Fibroblast of villous mesenchyme (primary cell): ENCODE results near the gene GADD45GIP1. TPM values are rescaled to one million over a fixed set of nuclear protein-coding genes. Genes with fewer than 3 reads are reported as not detected.
"Not testable (repeated sequence)": the region's sequence is repeated elsewhere in the genome, so short reads cannot be mapped to it uniquely, and the experiment has no call there.

Source experiments
- DNase-seq: peaks from one replicate; pipeline ENCODE4 v3.0.0-alpha.2; 2010; ENCODE audit warnings: low read depth
- H3K4me3 ChIP-seq: 2 replicates; pipeline ENCODE4 v1.5.1; 2011; ENCODE audit warnings: low read depth, mild to moderate bottlenecking, low read length
- total RNA-seq: library from RNA; depleted of rRNA; stranded (reverse); fragments of >200 nt; gene quantifications from 2 replicates; pipeline ENCODE4 v1.2.3, GENCODE V29; 2012
- TF ChIP-seq, protein P1 (sequence below): IDR thresholded peaks from 2 replicates; pipeline ENCODE4 v1.5.1; 2012; ENCODE audit warnings: low read depth, mild to moderate bottlenecking, low read length; ENCODE audit not compliant: insufficient read depth

Gene GADD45GIP1
- total RNA-seq, 1 donor, result 18.6 TPM

DNA sequence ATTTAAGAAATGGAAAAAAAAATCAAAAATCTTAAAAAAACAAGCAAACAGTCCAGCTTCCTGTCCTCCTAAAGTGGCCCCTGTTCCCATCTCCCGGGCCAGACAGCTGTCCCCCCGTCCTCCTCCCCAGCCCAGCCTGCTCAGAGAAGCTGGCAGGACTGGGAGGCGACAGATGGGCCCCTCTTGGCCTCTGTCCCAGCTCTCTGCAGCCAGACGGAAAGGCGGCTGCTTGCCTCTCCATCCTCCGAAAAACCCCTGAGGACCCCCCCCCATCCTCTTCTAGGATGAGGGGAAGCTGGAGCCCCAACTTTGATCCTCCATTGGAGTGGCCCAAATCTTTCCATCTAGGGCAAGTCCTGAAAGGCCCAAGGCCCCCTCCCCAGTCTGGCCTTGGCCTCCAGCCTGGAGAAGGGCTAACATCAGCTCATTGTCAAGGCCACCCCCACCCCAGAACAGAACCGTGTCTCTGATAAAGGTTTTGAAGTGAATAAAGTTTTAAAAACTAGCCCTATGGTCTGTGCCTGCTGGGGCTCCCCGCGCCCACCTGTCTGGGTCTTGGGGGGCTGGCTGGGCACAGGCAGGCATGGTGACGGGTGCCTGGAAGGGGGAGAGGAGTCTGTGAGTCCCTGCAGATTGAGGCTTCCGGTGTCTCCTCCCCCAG is 3.8 kb downstream of the GADD45GIP1 start:
- TF ChIP-seq, protein P1, sequence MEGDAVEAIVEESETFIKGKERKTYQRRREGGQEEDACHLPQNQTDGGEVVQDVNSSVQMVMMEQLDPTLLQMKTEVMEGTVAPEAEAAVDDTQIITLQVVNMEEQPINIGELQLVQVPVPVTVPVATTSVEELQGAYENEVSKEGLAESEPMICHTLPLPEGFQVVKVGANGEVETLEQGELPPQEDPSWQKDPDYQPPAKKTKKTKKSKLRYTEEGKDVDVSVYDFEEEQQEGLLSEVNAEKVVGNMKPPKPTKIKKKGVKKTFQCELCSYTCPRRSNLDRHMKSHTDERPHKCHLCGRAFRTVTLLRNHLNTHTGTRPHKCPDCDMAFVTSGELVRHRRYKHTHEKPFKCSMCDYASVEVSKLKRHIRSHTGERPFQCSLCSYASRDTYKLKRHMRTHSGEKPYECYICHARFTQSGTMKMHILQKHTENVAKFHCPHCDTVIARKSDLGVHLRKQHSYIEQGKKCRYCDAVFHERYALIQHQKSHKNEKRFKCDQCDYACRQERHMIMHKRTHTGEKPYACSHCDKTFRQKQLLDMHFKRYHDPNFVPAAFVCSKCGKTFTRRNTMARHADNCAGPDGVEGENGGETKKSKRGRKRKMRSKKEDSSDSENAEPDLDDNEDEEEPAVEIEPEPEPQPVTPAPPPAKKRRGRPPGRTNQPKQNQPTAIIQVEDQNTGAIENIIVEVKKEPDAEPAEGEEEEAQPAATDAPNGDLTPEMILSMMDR, result no peak
- DNase-seq, result no peak
- no peak overlapping the region for H3K4me3 ChIP-seq

DNA sequence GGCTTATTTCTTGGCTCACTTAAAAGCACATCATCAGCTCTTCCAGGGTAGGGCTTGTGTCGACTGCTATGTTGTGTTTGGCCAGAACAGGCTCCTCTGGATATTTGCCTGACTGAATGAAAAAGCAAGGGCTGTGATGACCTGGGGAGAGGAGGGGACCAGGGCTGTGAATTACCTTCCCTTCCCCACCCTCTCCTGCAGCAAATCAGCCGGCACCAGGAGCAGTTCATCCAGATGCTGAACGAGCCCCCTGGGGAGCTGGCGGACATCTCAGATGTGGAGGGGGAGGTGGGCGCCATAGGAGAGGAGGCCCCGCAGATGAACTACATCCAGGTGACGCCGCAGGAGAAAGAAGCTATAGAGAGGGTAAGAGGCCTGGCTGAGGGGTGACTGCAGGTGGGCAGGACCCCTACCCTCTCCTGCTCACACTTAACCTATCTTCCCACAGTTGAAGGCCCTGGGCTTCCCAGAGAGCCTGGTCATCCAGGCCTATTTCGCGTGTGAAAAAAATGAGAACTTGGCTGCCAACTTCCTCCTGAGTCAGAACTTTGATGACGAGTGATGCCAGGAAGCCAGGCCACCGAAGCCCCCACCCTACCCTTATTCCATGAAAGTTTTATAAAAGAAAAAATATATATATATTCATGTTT is 4.4 kb downstream of the GADD45GIP1 start:
- no peak overlapping the region for H3K4me3 ChIP-seq
- peak; percentile 35 for DNase-seq
- TF ChIP-seq, protein P1, result no peak

GRCh38 chr19:12952050-12952449 is 5.0 kb downstream of the GADD45GIP1 start:
- not testable (repeated sequence) for DNase-seq, H3K4me3 ChIP-seq

DNA sequence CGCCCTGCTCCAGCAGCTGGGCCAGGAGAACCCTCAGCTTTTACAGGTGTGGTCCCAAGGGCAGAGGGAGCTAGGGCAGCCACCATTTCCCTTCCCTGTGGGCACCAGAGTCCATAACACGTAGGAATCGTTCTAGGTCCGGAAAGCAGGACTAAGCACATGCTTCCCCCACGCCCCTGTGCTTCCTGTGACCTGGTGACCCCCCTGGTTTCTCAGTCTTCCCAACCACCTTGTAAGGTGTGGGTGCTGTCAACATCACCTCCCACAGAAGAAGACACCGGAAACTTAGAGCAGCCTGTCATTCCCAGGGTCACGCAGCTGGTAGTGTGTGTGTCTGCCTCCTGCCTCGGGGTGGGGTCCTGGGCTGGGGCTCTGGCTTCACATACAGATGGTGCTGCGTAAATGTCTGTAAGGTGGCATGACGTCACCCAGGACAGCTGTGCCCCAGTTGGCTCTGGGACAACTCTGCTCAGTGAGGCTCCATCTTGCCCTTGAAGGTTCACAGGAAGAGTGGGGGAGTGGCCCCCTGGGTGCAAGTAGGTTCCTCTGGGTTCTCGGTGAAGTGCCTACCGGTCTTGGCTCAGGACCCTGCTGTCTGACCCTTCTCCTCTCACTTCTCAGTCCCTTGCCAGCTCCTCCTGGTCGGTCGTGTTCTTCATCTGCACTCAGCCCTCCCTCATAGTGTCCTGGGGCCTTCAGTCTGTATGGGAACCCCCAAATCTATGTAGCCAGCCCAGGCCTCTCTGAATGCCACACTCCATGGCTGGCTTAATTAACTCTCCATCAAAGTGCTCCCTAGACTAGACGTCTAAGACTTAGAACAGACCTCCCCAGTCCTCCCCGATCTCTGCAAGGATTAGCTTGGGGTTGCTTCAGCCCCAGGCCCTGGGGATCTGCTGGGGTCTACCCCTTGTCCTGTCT is 7.4 kb downstream of the GADD45GIP1 start:
- DNase-seq, result no peak
- no peak overlapping the region for H3K4me3 ChIP-seq
- TF ChIP-seq, protein P1, result no peak

DNA sequence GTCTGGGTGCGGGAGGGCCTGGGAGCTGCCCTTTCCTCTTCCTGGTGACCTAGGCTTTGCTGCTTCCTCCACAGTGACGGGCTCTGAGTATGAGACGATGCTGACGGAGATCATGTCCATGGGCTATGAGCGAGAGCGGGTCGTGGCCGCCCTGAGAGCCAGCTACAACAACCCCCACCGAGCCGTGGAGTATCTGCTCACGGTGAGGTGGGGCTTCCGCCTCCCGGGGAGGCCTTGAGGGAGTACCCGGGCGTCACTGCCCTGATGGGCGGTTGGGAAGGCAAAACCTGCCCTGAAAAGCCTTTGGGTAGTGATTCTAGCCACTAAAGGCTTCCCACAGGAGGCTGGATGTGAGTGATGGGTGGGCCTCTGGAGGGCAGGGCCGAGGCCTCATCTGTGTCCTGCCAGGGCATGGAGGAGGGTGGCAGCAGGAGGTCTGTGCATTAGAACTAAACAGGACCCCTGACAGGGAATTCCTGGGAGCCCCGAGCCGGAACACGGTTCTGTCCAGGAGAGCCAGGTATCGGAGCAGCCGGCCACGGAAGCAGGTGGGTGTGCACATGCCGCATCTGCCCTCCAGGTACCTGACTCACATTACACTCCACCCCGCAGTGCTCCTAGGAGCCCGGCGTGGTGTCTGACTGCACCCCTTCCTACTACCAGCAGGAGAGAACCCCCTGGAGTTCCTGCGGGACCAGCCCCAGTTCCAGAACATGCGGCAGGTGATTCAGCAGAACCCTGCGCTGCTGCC is 8.2 kb downstream of the GADD45GIP1 start:
- H3K4me3 ChIP-seq, result no peak overlapping the region
- no peak for DNase-seq
- TF ChIP-seq, protein P1, result no peak

- DNase-seq, result no peak
- no peak overlapping the region for H3K4me3 ChIP-seq
- TF ChIP-seq, protein P1, result no peak
Observed at GRCh38 chr19:12947702-12948611, 9.1 kb downstream of the GADD45GIP1 start.
